ENCODE measurements around the gene AURKB. TPM values are rescaled to one million over a fixed set of nuclear protein-coding genes. Genes with fewer than 3 reads are reported as not detected.

Gene AURKB
- total and polyA plus RNA-seq, 2 of the 13 experiments (the other 11 are each of a cell fraction or from before 2014, with no cell fraction given): 29.5 to 75.3 TPM

- TF ChIP-seq GZF1 (CRISPR knock-in tag; IDR thresholded peaks at IDR 0.05): 0 out of 2 replicates have a peak, but pooled peaks have one; percentile 68
- TF ChIP-seq MED1 (CRISPR knock-in tag; IDR thresholded peaks at IDR 0.05): 0 out of 2 replicates have a peak, but pooled peaks have one; percentile 24
- TF ChIP-seq KAT2B (IDR thresholded peaks at IDR 0.05; ENCODE audit: borderline replicate concordance, low read depth, low read length): no peak
- TF ChIP-seq GATAD2A (CRISPR knock-in tag; IDR thresholded peaks at IDR 0.05): peak; percentile 39; the same call in 1 of the 2 replicates
- no peak for TF ChIP-seq MAX (IDR thresholded peaks at IDR 0.05)
- 0 out of 4 replicates have a peak, but pooled peaks of 1 of the 2 experiments have one; percentile 42 for TF ChIP-seq POLR2A (IDR thresholded peaks at IDR 0.05; ENCODE audit: insufficient read depth in 1 of 2, low read depth in 2 of 2, low read length in 2 of 2)
- TF ChIP-seq DNMT3B (CRISPR knock-in tag; conservative IDR thresholded peaks at IDR 0.05): no peak
- no peak for TF ChIP-seq KDM5A (IDR thresholded peaks at IDR 0.05; ENCODE audit: borderline replicate concordance, low read length)
- TF ChIP-seq NR1H2 (CRISPR knock-in tag; IDR thresholded peaks at IDR 0.05; ENCODE audit: borderline replicate concordance, low read depth): no peak
- TF ChIP-seq NCOA2 (CRISPR knock-in tag; IDR thresholded peaks at IDR 0.05): no peak
- 0 out of 2 replicates have a peak, but pooled peaks have one; percentile 29 for TF ChIP-seq ZNF430 (CRISPR knock-in tag; IDR thresholded peaks at IDR 0.05)
- TF ChIP-seq, protein P1, sequence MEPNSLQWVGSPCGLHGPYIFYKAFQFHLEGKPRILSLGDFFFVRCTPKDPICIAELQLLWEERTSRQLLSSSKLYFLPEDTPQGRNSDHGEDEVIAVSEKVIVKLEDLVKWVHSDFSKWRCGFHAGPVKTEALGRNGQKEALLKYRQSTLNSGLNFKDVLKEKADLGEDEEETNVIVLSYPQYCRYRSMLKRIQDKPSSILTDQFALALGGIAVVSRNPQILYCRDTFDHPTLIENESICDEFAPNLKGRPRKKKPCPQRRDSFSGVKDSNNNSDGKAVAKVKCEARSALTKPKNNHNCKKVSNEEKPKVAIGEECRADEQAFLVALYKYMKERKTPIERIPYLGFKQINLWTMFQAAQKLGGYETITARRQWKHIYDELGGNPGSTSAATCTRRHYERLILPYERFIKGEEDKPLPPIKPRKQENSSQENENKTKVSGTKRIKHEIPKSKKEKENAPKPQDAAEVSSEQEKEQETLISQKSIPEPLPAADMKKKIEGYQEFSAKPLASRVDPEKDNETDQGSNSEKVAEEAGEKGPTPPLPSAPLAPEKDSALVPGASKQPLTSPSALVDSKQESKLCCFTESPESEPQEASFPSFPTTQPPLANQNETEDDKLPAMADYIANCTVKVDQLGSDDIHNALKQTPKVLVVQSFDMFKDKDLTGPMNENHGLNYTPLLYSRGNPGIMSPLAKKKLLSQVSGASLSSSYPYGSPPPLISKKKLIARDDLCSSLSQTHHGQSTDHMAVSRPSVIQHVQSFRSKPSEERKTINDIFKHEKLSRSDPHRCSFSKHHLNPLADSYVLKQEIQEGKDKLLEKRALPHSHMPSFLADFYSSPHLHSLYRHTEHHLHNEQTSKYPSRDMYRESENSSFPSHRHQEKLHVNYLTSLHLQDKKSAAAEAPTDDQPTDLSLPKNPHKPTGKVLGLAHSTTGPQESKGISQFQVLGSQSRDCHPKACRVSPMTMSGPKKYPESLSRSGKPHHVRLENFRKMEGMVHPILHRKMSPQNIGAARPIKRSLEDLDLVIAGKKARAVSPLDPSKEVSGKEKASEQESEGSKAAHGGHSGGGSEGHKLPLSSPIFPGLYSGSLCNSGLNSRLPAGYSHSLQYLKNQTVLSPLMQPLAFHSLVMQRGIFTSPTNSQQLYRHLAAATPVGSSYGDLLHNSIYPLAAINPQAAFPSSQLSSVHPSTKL (CRISPR knock-in tag; IDR thresholded peaks at IDR 0.05): 0 out of 2 replicates have a peak, but pooled peaks have one; percentile 7
- 0 out of 2 replicates have a peak, but pooled peaks have one; percentile 32 for TF ChIP-seq KAT8 (CRISPR knock-in tag; IDR thresholded peaks at IDR 0.05)
- 0 out of 2 replicates have a peak, but pooled peaks have one; percentile 25 for TF ChIP-seq IKZF5 (CRISPR knock-in tag; IDR thresholded peaks at IDR 0.05)
- TF ChIP-seq PITX1 (CRISPR knock-in tag; IDR thresholded peaks at IDR 0.05): no peak
- no peak for TF ChIP-seq SP5 (CRISPR knock-in tag; IDR thresholded peaks at IDR 0.05; ENCODE audit: borderline replicate concordance, low read depth)
- 0 out of 2 replicates have a peak, but pooled peaks have one; percentile 46 for TF ChIP-seq ZNF468 (CRISPR knock-in tag; IDR thresholded peaks at IDR 0.05)
- no peak for TF ChIP-seq TEAD2 (CRISPR knock-in tag; IDR thresholded peaks at IDR 0.05)
- TF ChIP-seq ASH2L (IDR thresholded peaks at IDR 0.05; ENCODE audit: insufficient read length, low read depth, low read length): peak; percentile 36
- no peak for TF ChIP-seq ELF1 (CRISPR knock-in tag; IDR thresholded peaks at IDR 0.05)
- TF ChIP-seq ARNT2 (CRISPR knock-in tag; IDR thresholded peaks at IDR 0.05; ENCODE audit: low read depth): no peak
- peak; percentile 72 for TF ChIP-seq STAG1 (CRISPR knock-in tag; IDR thresholded peaks at IDR 0.05)
- peak; percentile 96 for TF ChIP-seq XRCC5 (optimal IDR thresholded peaks at IDR 0.05; ENCODE audit: low read length)
- no peak for TF ChIP-seq FOXP1 (IDR thresholded peaks at IDR 0.05)
- no peak for TF ChIP-seq FOXP1 (CRISPR knock-in tag; IDR thresholded peaks at IDR 0.05)
- TF ChIP-seq CHD4 (IDR thresholded peaks at IDR 0.05; ENCODE audit: borderline replicate concordance, low read length): peak; percentile 50; the same call in 1 of the 2 replicates
Measured at GRCh38 chr17:8158267-8159031, 51.9 kb downstream of the AURKB start (continued).

All from HepG2 (cell line).